GM19455 (cell line): ENCODE results near the gene ALOX15B.
"Not testable (repeated sequence)": the region's sequence is repeated elsewhere in the genome, so short reads cannot be mapped to it uniquely, and the experiment has no call there.

Experiments
- ATAC-seq: cut with Tn5 transposase; IDR thresholded peaks from one replicate; pipeline ENCODE4 v1.9.1; 2021; ENCODE audit not compliant: unreplicated experiment

The ALOX15B gene

DNA sequence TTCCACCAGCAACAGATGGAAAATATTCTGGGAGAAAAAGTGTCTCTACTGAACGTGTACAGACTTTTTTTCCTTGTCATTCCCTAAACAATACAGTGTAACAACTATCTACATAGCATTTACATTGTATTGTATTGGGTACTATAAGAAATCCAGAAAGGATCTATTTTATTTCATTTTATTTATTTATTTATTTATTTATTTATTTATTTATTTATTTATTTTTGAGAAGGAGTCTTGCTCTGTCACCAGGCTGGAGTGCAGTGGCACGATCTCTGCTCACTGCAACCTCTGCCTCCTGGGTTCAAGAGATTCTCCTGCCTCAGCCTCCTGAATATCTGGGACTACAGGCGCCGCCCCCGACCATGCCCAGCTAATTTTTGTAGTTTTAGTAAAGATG is 39.1 kb downstream of the ALOX15B start:
- not testable (repeated sequence) for ATAC-seq

DNA sequence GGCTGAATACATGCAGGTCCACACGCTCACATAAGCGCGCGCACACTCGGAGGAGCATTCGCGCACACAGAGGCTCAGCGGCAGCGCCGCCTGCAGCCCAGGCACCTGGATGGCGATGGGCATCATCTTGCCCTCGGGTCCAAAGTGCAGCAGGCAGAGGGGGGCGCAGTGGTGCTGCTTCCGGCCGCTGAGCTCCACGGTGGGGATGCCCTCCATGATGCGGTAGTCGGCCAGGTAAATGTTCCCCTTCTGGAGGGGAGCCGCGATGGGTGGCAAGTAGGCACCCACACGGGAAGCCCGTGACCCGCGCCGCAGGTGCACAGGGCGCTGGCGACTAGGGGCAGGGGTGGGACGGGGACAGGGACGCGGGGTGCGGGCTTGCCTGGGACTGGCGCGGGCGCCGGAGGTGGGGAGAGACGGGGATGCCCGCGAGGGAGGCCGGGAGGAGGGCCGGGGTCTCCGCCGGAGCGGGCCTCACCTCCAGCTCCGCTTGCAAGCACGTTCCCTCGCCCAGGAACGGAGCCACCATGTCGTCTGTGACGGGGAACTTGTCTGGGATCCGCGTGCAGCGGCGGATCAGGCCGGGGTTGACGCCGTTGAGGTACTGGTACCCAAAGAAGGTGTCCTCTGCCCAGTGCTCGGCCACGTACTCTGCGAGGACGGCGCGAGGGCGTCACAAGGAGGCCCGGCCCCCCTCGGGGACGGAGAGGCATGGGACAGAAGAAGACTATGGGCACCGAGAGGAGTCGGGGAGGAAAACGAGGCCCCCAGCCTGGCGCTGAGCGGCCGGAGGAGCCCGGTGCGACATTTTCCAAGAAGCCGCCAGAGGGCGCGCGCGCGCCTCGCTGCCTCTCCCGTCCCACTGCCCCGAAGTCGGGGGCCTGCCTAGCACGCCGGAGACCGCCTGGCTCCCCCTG is 40.7 kb downstream of the ALOX15B start:
- peak; percentile 61 for ATAC-seq

DNA sequence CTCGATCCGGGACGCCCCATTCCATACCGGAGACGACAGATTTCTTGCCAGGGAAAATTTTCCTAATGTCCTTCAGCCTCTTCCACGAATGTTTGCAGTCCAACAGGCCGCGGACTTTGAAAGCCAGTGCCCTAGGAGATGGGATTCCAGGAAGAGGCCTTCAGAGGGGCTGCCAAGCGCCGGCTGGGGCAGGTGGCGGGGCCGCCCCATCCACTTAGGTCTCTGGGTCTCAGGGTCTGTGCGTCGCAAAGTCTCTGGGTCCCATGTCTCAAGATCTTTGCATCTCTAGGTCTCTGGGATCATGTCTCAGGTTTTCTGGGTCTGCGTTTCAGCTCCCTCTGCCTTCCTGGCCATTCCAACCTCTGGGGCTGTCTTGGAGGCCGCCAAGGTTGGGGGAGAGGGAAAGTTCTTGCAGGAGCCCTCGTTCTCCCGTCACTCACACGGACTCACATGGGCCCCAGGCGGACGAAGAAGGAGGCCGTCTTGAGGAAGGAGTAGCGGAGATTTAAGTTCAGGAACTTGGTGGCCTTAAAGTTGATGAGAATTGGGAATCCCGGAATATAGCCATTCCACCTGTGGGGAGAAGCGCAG is 41.4 kb downstream of the ALOX15B start:
- no peak for ATAC-seq

DNA sequence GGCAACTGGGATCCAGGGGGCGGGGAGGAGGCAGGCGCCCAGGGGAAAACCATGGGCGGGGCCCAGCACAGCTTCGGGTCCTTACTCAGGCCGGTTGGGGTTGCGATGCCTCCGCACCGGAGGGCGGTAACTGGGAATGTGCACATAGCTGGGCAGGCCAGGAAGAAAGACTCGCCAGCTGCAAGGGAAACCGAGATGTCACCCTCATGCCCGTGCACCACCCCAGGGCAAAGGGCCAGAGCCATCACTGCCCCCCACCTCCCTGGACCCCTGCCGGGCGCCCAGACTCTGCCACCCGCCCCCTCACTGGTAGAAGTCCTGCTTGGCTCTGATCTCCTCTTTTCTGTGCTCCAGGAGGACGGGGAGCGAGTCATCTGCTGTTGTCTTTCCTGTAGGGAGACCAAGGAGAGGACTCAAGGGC is 42.0 kb downstream of the ALOX15B start:
- no peak for ATAC-seq

DNA sequence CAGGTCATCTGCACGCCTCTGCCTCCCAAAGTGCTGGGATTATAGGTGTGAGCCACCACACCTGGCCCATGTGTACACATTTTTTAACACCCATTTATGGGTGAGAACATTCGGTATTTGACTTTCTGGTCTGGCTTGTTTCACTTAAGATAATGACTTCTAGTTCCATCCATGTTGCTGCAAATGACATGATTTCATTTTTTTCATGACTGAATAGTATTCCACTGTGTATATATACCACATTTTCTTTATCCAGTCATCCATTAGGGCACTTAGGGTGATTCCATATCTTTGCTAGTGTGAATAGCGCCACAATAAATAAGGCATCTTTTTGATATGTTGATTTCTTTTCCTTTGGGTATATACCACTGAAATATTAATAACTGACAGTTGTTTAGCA is 43.0 kb downstream of the ALOX15B start:
- ATAC-seq: no peak

DNA sequence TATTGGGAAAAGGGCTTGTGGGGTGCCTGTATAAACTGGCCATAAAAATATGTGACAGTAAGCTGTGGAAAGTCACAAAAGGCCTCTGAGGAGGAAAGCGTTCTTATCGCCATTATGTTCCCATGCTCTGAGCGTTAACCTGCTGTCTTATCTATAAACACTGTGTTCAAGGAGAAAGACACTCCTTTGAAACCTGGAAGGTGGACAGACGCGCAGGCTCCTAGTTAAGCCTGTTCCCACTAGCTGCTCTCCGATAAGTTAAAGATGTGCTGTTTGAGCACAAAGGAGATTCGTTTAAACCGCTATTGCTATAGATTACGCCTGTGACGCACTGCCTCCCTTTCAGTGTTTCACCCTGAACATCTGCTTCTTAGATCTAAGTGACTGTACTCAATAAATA is 43.4 kb downstream of the ALOX15B start:
- ATAC-seq: no peak

DNA sequence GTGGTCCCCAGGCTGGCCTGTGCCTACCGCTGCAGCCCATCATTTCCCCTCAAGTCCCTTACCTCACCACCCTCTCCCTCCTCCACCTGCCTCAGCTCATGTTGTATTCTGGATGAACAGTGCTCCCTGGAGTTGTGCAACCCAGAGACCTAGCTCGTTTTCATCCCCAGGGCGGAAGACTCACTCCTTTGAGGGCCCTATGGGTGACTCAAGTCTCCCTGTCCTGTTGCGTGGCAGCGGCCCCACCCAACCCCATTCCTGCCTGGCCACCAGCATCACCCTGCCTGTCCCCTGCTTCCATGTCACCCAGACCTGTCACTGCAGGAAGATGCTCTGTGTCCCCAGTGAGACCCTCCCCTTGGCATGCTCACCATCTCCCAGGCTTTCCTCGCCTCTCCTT is 45.4 kb downstream of the ALOX15B start:
- no peak for ATAC-seq

DNA sequence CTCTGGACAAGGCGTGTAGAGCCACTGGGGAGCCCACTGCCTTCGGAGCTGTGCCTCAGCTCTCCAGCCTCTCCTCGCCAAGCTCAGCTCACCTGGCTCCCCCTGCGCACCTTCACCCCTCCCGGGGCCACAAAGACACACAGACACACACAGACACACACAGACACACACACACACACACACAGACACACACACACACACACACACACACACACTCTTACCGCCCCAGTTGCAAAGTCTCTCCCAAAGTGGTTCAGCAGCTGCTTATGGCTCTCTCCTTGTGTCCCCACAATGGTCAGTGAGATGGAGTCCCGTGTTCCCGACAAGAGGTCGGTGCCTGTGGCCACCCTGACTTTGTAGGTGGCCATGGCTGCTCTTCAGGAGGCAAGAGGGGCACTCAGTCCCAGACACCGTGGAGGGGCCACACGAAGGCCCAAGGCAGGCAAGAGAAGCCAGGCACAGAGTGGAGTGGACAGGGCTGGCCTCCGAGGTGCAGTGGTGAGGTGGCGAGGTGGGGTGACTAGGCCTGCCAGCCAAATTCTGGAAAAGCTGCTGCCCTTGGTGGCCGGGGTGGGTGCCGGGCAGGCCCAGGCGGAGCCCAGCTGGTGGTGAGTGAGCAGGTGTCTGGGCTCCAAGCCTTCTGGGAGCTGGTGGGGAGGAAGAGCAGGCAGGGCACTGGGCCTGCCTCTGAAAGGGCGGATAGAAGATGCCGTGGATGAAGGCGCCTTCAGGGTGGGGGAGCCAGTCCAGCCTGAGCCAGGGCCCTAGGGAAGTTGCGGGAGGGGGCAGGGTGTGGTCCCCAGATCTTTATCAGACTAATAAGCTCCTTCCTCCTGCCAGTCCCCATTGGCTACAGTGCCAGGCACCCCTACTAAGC is 48.5 kb downstream of the ALOX15B start, which contains the start of gene ALOX12B:
Gene ALOX12B (minus strand): TSS at position 642 of the 877 bp plus-strand sequence. CDS start 274 bp downstream, at position 368.
- ATAC-seq: no peak

DNA sequence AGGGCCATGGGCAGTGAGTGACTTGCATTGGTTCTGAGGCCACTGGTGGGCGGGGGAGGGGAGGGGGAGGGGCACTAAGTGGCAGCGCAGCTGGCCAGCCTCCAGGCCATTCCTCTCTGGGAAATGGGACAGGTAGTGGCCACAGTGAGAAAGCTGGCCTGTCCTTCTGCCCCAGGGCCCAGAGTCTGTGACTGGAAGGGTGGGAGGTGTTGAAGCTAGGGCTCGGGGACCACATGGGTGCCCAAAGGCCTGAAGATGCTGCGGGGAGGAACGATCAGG is 49.0 kb downstream of the ALOX15B start:
- no peak for ATAC-seq

DNA sequence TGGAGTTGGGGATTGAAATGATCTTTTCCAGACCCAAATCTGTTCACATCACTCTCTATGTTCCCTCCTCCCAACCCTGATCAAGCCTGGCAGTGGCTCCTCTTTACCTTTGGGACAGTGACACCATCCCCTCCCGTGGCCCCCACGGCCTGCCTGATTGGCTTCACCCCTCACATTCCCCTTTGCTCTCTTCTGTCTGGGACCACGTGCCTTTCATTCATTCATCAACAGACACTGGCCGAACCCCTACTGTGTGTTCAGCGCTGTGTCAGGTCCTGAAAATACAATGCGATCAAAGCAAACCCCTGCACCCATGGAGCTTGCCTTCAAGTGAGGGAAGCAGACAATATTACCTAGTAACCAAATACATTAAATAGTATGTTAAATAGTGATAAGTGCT is 50.9 kb downstream of the ALOX15B start:
- ATAC-seq: no peak

DNA sequence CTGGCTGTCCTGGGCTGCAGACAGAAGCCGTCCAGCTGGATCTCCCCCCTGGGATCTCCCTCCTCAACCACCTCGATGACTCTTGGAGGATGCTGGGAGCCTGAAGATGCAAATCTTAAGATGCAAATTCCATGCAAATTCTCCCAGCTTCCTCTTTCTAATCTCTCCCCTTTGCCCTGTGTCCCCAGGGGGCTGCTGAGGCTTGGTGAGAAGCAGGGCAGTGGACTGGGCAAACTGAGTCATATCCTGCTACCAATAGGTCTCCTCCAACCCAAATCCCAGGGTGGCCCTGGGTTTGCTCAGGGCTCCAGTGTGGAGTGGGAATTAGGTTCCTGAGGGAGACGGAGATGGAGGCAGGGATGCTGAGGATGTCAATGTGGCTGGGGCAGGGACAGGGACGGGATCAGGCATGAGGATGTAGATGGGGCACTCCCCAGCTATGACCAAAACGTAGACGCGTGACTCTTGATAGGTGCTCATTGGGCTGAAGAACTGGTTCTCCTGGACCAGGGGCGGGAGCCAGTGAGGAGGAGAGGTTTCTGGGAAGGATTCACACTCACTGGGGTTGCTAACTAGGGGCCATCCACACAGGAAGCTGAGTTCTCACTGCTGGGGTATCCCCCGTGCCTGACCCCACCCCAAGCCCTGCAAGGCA is 52.3 kb downstream of the ALOX15B start:
- no peak for ATAC-seq

DNA sequence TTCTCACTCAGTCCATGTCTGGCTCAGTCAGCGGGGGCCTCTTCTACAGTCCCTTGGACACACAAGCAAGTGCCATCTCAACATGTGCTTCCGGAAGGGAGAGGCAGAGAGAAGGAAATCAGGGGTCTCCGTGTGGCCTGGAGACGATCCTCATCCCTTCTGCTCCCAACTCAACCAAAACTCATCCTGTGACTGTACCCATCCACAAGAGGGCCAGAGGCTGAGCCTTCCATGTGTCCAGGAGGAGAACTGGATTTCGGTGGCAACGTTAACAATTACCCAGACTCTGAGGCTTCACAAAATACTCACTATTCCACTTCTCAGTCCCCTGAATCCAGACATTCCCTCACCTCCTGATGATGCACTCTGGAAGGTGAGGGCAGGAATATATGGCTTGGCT is 56.5 kb downstream of the ALOX15B start:
- no peak for ATAC-seq

DNA sequence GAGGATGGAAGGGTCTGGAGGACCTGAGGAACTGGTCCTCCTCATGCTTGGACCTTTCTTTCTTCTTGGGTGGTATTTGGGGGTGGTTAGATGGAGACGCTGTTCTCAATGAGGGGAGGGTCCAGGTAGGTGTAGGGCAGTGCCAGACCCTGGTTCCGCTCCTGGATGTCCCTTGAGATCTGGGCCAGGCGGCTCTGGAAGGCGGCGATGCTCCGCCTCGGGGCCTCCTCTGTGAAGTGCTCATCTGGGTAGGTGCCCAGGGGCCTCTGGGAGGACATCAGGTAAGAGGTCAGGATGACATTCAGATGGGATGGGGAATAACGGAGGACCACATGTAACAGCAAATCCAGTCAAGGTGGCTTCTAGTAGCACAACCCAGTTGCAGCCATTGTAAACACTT is 57.7 kb downstream of the ALOX15B start:
- ATAC-seq: no peak
